BE2C (cell line): ENCODE data around the gene LECT2.

ENCODE experiments used
- DNase-seq: peaks from one replicate; pipeline ENCODE4 v3.0.0-alpha.2; 2020
- H3K27me3 ChIP-seq: fragments of 250-450 bp; sonication (Bioruptor Pico); 2 replicates; pipeline ENCODE4 v1.5.1; 2020; ENCODE audit warnings: mild to moderate bottlenecking
- H3K36me3 ChIP-seq: fragments of 250-450 bp; sonication (Bioruptor Pico); 2 replicates; pipeline ENCODE4 v1.5.1; 2020; ENCODE audit warnings: mild to moderate bottlenecking
- H3K4me1 ChIP-seq: fragments of 250-450 bp; sonication (Bioruptor Pico); 2 replicates; pipeline ENCODE4 v1.5.1; 2020
- H3K4me3 ChIP-seq: 2 replicates; pipeline ENCODE4 v1.5.1; 2011; ENCODE audit warnings: low read depth, low read length
- H3K9me3 ChIP-seq: fragments of 250-450 bp; sonication (Bioruptor Pico); 2 replicates; pipeline ENCODE4 v1.5.1; 2020
- CTCF ChIP-seq: IDR thresholded peaks from 2 replicates; pipeline ENCODE4 v1.5.1; 2012; ENCODE audit warnings: mild to moderate bottlenecking, low read depth, low read length

LECT2 gene

GRCh38 chr5:135942202-135942771 lies 12.5 kb downstream of the LECT2 start:
- H3K36me3 ChIP-seq = no peaks in the 10 kb centered on the region
- H3K4me1 ChIP-seq = no peaks in the 10 kb centered on the region
- no peak overlapping the region for H3K4me3 ChIP-seq
- peaks cover 38% of the 10 kb centered on the region for H3K27me3 ChIP-seq
- no peak for TF ChIP-seq CTCF
- no peak for DNase-seq
- no peaks in the 10 kb centered on the region for H3K9me3 ChIP-seq

GRCh38 chr5:135941711-135942110 lies 13.1 kb downstream of the LECT2 start:
- Histone ChIP-seq H3K9me3 (no peaks in the 10 kb centered on the region), H3K4me1 (no peaks in the 10 kb centered on the region), H3K27me3 (peaks cover 44% of the 10 kb centered on the region), H3K4me3 (no peak overlapping the region), H3K36me3 (no peaks in the 10 kb centered on the region)
- no peak for TF ChIP-seq CTCF
- DNase-seq = no peak

- no peak overlapping the region for H3K4me3 ChIP-seq
- no peak for DNase-seq
- no peaks in the 10 kb centered on the region for H3K36me3 ChIP-seq
- TF ChIP-seq CTCF = no peak
- no peaks in the 10 kb centered on the region for H3K4me1 ChIP-seq
- H3K9me3 ChIP-seq = no peaks in the 10 kb centered on the region
- H3K27me3 ChIP-seq = peaks cover 75% of the 10 kb centered on the region
These were observed 17.4 kb downstream of the LECT2 start for GRCh38 chr5:135937245-135937911.

GRCh38 chr5:135934939-135935338 lies 19.8 kb downstream of the LECT2 start:
- Histone ChIP-seq H3K9me3 (no peaks in the 10 kb centered on the region), H3K36me3 (no peaks in the 10 kb centered on the region), H3K4me3 (no peak overlapping the region), H3K4me1 (no peaks in the 10 kb centered on the region), H3K27me3 (peaks cover 88% of the 10 kb centered on the region)
- TF ChIP-seq CTCF = no peak
- DNase-seq = no peak

GRCh38 chr5:135930949-135931295 lies 23.9 kb downstream of the LECT2 start:
- Histone ChIP-seq H3K4me1 (no peaks in the 10 kb centered on the region), H3K27me3 (peaks cover 80% of the 10 kb centered on the region), H3K9me3 (no peaks in the 10 kb centered on the region), H3K36me3 (no peaks in the 10 kb centered on the region), H3K4me3 (no peak overlapping the region)
- no peak for TF ChIP-seq CTCF
- no peak for DNase-seq
